CD8-positive, alpha-beta memory T cell (primary cell): ENCODE results near the gene GOLGA6L2. TPM values are rescaled to one million over a fixed set of nuclear protein-coding genes. Genes with fewer than 3 reads are reported as not detected.
"Not testable (repeated sequence)": the region's sequence is repeated elsewhere in the genome, so short reads cannot be mapped to it uniquely, and the experiment has no call there.

Source experiments
- CTCF ChIA-PET: fragments of 350-600 bp; sonication (Branson Sonifier 250); formaldehyde crosslinking; loops from one replicate; lab custom pipeline; 2021; ENCODE audit warnings: antibody characterized with exemption; lab: Charles Lee
- POLR2A ChIA-PET: fragments of 350-600 bp; sonication (Branson Sonifier 250); formaldehyde crosslinking; loops from one replicate; lab custom pipeline; 2021; ENCODE audit warnings: antibody characterized with exemption; lab: Charles Lee
- DNase-seq, 5 donors: peaks; one replicate each; pipeline versions ENCODE4 v3.0.0 to v3.0.0-alpha.2; 2020 to 2022; ENCODE audit warnings: mixed read lengths in 1 of 5
- H3K27ac ChIP-seq: one replicate; pipeline ENCODE4 v1.7.0; 2013; ENCODE audit warnings: low read depth, mild to moderate bottlenecking, low read length, moderate library complexity
- H3K27me3 ChIP-seq: 2 replicates; pipeline ENCODE4 v1.7.0; 2013; ENCODE audit warnings: low read length, mild to moderate bottlenecking; ENCODE audit not compliant: insufficient read depth, poor library complexity, severe bottlenecking
- H3K36me3 ChIP-seq: 2 replicates; pipeline ENCODE4 v1.7.0; 2013; ENCODE audit warnings: mild to moderate bottlenecking, low read length, moderate library complexity; ENCODE audit not compliant: insufficient read depth
- H3K4me1 ChIP-seq: 2 replicates; pipeline ENCODE4 v1.7.0; 2013; ENCODE audit warnings: mild to moderate bottlenecking, low read length, moderate library complexity; ENCODE audit not compliant: insufficient read depth
- H3K4me3 ChIP-seq: 2 replicates; pipeline ENCODE4 v1.7.0; 2013; ENCODE audit warnings: mild to moderate bottlenecking, low read length
- H3K9me3 ChIP-seq: 2 replicates; pipeline ENCODE4 v1.7.0; 2013; ENCODE audit warnings: mild to moderate bottlenecking, low read length
- H3K27ac Mint-ChIP-seq, 8 donors: one replicate each; pipeline ENCODE4 v1.8.0; 2020 to 2021; ENCODE audit warnings: mixed read lengths in 8 of 8, mild to moderate bottlenecking in 6 of 8, inconsistent platforms in 3 of 8, moderate library complexity in 3 of 8
- H3K27me3 Mint-ChIP-seq, 2 donors: one replicate each; pipeline ENCODE4 v1.8.0; 2020 to 2021; ENCODE audit warnings: mixed read lengths in 2 of 2, mild to moderate bottlenecking in 1 of 2, moderate library complexity in 1 of 2
- H3K36me3 Mint-ChIP-seq, 3 donors: one replicate each; pipeline ENCODE4 v1.8.0; 2020 to 2021; ENCODE audit warnings: mixed read lengths in 3 of 3, inconsistent platforms in 1 of 3, mild to moderate bottlenecking in 1 of 3
- H3K4me1 Mint-ChIP-seq, 3 donors: one replicate each; pipeline ENCODE4 v1.8.0; 2020 to 2021; ENCODE audit warnings: mixed read lengths in 3 of 3, inconsistent platforms in 1 of 3, mild to moderate bottlenecking in 1 of 3
- H3K4me3 Mint-ChIP-seq, 7 donors: one replicate each; pipeline ENCODE4 v1.8.0; 2020 to 2021; ENCODE audit warnings: mixed read lengths in 7 of 7, mild to moderate bottlenecking in 6 of 7, moderate library complexity in 4 of 7, inconsistent platforms in 2 of 7
- H3K9me3 Mint-ChIP-seq, 5 donors: one replicate each; pipeline ENCODE4 v1.8.0; 2020 to 2022; ENCODE audit warnings: mixed read lengths in 5 of 5, mild to moderate bottlenecking in 3 of 5, moderate library complexity in 2 of 5, inconsistent platforms in 1 of 5
- polyA plus RNA-seq: library from polyadenylated mRNA; unstranded; fragments of 300-500 nt; fragmentation: Illumina TruSeq; gene quantifications from one replicate; pipeline ENCODE4 v1.2.3, GENCODE V29; 2021
- total RNA-seq, 2 experiments: library from RNA; stranded (reverse); gene quantifications; one replicate each; pipeline ENCODE4 v1.2.3, GENCODE V29; 2021

GOLGA6L2 gene
- total and polyA plus RNA-seq, 3 experiments from 2014 or later, result not detected

- H3K4me3 ChIP-seq, result no peak overlapping the region
- H3K4me1 ChIP-seq, result no peaks in the 10 kb centered on the region
- no peaks in the 10 kb centered on the region for H3K36me3 Mint-ChIP-seq
- peaks cover 0 to 4% (median 0%) of the 10 kb centered on the region in 5 donors for H3K9me3 Mint-ChIP-seq
- H3K9me3 ChIP-seq, result no peaks in the 10 kb centered on the region
- H3K36me3 ChIP-seq, result no peaks in the 10 kb centered on the region
- no peak overlapping the region for H3K4me3 Mint-ChIP-seq
- H3K27me3 Mint-ChIP-seq, result peaks cover 4 to 8% of the 10 kb centered on the region in 2 donors
- no peaks in the 10 kb centered on the region for H3K4me1 Mint-ChIP-seq
- CTCF ChIA-PET, result no interaction called here
- H3K27ac ChIP-seq, result no peak overlapping the region
- H3K27ac Mint-ChIP-seq, result no peak overlapping the region
- no peaks in the 10 kb centered on the region for H3K27me3 ChIP-seq
- no peak for DNase-seq
- POLR2A ChIA-PET, result no interaction called here
These were observed 8.1 kb downstream of the GOLGA6L2 start for GRCh38 chr15:23438816-23439466.

GRCh38 chr15:23437673-23438072, 9.4 kb downstream of the GOLGA6L2 start:
- H3K27me3 ChIP-seq, result no peaks in the 10 kb centered on the region
- no peak for DNase-seq
- no peaks in the 10 kb centered on the region for H3K36me3 ChIP-seq
- no peaks in the 10 kb centered on the region for H3K9me3 ChIP-seq
- Mint-ChIP-seq H3K4me1 (no peaks in the 10 kb centered on the region), H3K27me3 (peaks cover 0 to 5% of the 10 kb centered on the region in 2 donors), H3K27ac (no peak overlapping the region), H3K36me3 (no peaks in the 10 kb centered on the region), H3K9me3 (peaks cover 0 to 2% (median 0%) of the 10 kb centered on the region in 5 donors), H3K4me3 (no peak overlapping the region)
- CTCF ChIA-PET, result no interaction called here
- POLR2A ChIA-PET, result no interaction called here
- no peak overlapping the region for H3K4me3 ChIP-seq
- no peak overlapping the region for H3K27ac ChIP-seq
- H3K4me1 ChIP-seq, result no peaks in the 10 kb centered on the region

DNA sequence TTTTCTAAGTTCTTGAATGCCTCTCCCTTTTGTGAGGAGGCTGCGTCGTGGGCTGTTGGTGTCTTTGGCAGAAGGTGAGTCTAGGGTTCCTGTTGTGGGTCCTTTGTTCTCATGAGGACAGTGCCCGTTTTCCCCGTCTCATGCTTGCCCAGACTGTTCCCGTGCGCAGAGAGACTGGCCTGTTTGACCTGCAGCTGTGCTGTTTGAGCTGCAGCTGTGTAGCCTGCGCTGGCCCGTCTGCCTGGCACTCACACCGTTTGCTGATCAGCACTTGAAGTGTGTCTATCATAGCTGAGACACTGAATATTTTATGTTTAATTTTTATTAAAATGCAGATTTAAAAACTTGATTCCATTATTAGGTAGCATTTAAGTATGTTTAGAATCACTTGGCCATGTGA, 9.9 kb downstream of the GOLGA6L2 start:
- no peaks in the 10 kb centered on the region for H3K27me3 ChIP-seq
- H3K27ac ChIP-seq, result no peak overlapping the region
- DNase-seq, result no peak
- no peak overlapping the region for H3K4me3 Mint-ChIP-seq
- no peaks in the 10 kb centered on the region for H3K4me1 Mint-ChIP-seq
- no peaks in the 10 kb centered on the region for H3K9me3 Mint-ChIP-seq
- H3K36me3 Mint-ChIP-seq, result no peaks in the 10 kb centered on the region
- no peaks in the 10 kb centered on the region for H3K4me1 ChIP-seq
- H3K36me3 ChIP-seq, result no peaks in the 10 kb centered on the region
- no peak overlapping the region for H3K27ac Mint-ChIP-seq
- ChIA-PET CTCF (no interaction called here), POLR2A (no interaction called here)
- H3K4me3 ChIP-seq, result no peak overlapping the region
- H3K9me3 ChIP-seq, result no peaks in the 10 kb centered on the region
- peaks cover 0 to 5% of the 10 kb centered on the region in 2 donors for H3K27me3 Mint-ChIP-seq

DNA sequence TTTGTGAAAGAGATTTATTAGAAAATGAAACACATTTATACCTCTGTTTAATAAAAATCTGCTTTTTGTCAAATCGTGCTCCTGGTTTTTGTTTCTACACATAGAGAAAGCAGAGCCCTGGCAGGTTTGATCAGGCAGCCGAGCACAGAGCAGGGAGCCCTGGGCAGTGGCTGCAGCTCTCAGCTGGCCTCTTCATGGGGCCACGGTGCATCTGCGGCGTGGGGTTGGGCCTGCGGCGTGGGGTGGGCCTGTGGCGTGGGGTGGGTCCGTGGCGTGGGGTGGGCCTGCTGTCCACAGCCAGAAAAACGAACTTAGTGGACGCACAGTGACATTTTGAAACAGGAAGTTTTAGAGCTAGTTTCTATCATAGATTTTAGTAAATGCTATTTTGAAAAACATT, 10.6 kb downstream of the GOLGA6L2 start:
- Mint-ChIP-seq H3K27ac (no peak overlapping the region), H3K4me1 (no peaks in the 10 kb centered on the region), H3K36me3 (no peaks in the 10 kb centered on the region), H3K9me3 (no peaks in the 10 kb centered on the region), H3K27me3 (peaks cover 0 to 5% of the 10 kb centered on the region in 2 donors), H3K4me3 (no peak overlapping the region)
- H3K9me3 ChIP-seq, result no peaks in the 10 kb centered on the region
- H3K4me3 ChIP-seq, result no peak overlapping the region
- ChIA-PET CTCF (no interaction called here), POLR2A (no interaction called here)
- DNase-seq, result no peak
- H3K27me3 ChIP-seq, result no peaks in the 10 kb centered on the region
- H3K36me3 ChIP-seq, result no peaks in the 10 kb centered on the region
- H3K4me1 ChIP-seq, result no peaks in the 10 kb centered on the region
- H3K27ac ChIP-seq, result no peak overlapping the region

GRCh38 chr15:23434699-23435098, 12.3 kb downstream of the GOLGA6L2 start:
- H3K36me3 Mint-ChIP-seq, result not testable (repeated sequence)
- CTCF ChIA-PET, result interaction anchor here (1.2 kb wide), 1 partner anchor 12 kb away, joined by 3 read pairs; no protein-coding TSS in a partner anchor

DNA sequence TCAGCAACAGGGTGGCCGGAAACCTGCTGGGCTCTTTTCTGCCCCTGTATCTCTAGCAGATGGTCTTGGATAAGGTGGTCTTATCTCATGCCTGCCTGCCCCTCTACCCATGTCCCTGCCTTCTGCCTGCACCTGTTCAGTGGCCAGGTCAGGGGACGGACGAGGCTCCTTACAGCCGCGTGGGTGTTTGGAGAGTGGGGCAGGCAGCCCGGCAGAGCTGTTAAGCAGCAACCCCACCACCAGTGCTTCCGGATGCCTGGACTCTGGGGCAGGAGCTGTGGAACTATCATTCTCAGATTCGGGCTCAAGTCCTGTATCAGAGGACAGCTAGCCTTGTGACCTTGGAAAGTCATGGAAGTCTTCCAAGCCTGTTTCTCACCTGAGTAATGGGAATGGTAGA, 21.7 kb downstream of the GOLGA6L2 start:
- not testable (repeated sequence) for H3K4me3 ChIP-seq, H3K36me3 ChIP-seq

More at GRCh38 chr15:23434699-23435098, 12.3 kb downstream of the GOLGA6L2 start:
- H3K4me1 Mint-ChIP-seq, H3K9me3 Mint-ChIP-seq, H3K27me3 Mint-ChIP-seq, H3K4me3 Mint-ChIP-seq, H3K27ac Mint-ChIP-seq, H3K9me3 ChIP-seq, H3K4me1 ChIP-seq, H3K27me3 ChIP-seq, H3K27ac ChIP-seq, DNase-seq, POLR2A ChIA-PET, H3K4me3 ChIP-seq, H3K36me3 ChIP-seq: not testable (repeated sequence)

GRCh38 chr15:23424111-23424904, 22.7 kb downstream of the GOLGA6L2 start:
- DNase-seq, result no peak
- H3K36me3 Mint-ChIP-seq, result no peaks in the 10 kb centered on the region
- ChIA-PET POLR2A (no interaction called here), CTCF (no interaction called here)
- Histone ChIP-seq H3K27ac (no peak overlapping the region), H3K4me3 (no peak overlapping the region), H3K9me3 (no peaks in the 10 kb centered on the region), H3K27me3 (no peaks in the 10 kb centered on the region), H3K4me1 (no peaks in the 10 kb centered on the region), H3K36me3 (no peaks in the 10 kb centered on the region)
- no peaks in the 10 kb centered on the region for H3K4me1 Mint-ChIP-seq
- H3K4me3 Mint-ChIP-seq, result no peak overlapping the region
- H3K27ac Mint-ChIP-seq, result no peak overlapping the region
- H3K27me3 Mint-ChIP-seq, result no peaks in the 10 kb centered on the region
- no peaks in the 10 kb centered on the region for H3K9me3 Mint-ChIP-seq

More for the DNA sequence above, 21.7 kb downstream of the GOLGA6L2 start:
- H3K9me3 Mint-ChIP-seq, H3K9me3 ChIP-seq, H3K36me3 Mint-ChIP-seq, H3K27ac Mint-ChIP-seq, H3K27me3 Mint-ChIP-seq, H3K27ac ChIP-seq, H3K27me3 ChIP-seq, CTCF ChIA-PET, H3K4me1 ChIP-seq, POLR2A ChIA-PET, H3K4me3 Mint-ChIP-seq, H3K4me1 Mint-ChIP-seq, DNase-seq: not testable (repeated sequence)

DNA sequence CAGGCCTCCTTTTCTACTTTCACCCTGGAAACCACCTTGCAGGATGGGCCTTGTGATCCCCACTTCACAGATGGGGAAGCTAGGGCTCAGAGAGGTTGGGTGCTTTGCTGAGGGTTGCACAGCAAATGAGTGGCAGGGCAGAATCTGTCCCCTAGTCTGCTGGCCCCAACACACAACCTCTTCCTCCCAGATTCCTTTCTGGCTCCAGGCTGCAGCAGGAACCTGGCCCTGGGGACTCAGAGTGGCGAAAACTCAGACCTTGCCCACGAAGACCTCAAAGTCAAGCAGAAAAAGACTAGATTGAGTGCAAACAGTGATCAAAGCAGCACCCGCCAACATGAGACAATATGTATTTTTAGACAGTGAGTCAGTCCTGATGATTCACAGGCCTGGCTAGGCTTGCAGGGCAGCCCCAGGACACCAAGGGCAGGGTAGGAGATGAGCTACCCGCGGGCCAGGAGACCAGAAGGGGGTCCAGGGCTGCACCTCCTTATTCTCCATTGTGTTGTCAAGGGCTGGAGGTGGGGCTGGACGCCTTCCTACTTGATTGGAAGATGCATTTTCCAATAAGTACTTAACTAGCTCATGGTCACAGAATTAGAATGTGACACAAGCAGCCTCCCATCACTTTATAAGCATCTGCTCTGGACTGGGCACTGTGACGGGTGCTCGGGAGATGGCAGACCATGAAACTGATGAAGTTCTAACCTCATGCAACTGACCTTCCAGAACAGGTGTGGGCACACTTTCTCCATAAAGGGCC, 23.9 kb downstream of the GOLGA6L2 start:
- CTCF ChIA-PET, result no interaction called here
- peaks cover 0 to 4% of the 10 kb centered on the region in 2 donors for H3K27me3 Mint-ChIP-seq
- no peaks in the 10 kb centered on the region for H3K36me3 ChIP-seq
- DNase-seq, result no peak
- POLR2A ChIA-PET, result no interaction called here
- no peaks in the 10 kb centered on the region for H3K27me3 ChIP-seq
- H3K4me1 ChIP-seq, result no peaks in the 10 kb centered on the region
- H3K27ac ChIP-seq, result no peak overlapping the region
- no peaks in the 10 kb centered on the region for H3K9me3 Mint-ChIP-seq
- H3K4me3 Mint-ChIP-seq, result no peak overlapping the region
- no peak overlapping the region for H3K4me3 ChIP-seq
- no peaks in the 10 kb centered on the region for H3K36me3 Mint-ChIP-seq
- no peaks in the 10 kb centered on the region for H3K4me1 Mint-ChIP-seq
- H3K9me3 ChIP-seq, result no peaks in the 10 kb centered on the region
- no peak overlapping the region for H3K27ac Mint-ChIP-seq
